Mammary epithelial cell (primary cell): Measurements from ENCODE around the gene GFRA1.

ENCODE experiments used
- EZH2 ChIP-seq: IDR thresholded peaks from 2 replicates; pipeline ENCODE4 v1.6.1; 2012; ENCODE audit warnings: low read length, inconsistent platforms, borderline replicate concordance
- TF ChIP-seq, protein P1 (sequence below), 2 donors: IDR thresholded peaks in 1 of 2; conservative IDR thresholded peaks in 1 of 2; 2 replicates each; pipeline ENCODE4 v1.5.1; 2011 to 2012; ENCODE audit warnings: inconsistent platforms in 2 of 2, low read length in 2 of 2, mild to moderate bottlenecking in 2 of 2, control low read depth in 1 of 2, low read depth in 1 of 2; ENCODE audit not compliant: insufficient read depth in 1 of 2; ENCODE audit errors: extremely low read depth in 1 of 2

DNA sequence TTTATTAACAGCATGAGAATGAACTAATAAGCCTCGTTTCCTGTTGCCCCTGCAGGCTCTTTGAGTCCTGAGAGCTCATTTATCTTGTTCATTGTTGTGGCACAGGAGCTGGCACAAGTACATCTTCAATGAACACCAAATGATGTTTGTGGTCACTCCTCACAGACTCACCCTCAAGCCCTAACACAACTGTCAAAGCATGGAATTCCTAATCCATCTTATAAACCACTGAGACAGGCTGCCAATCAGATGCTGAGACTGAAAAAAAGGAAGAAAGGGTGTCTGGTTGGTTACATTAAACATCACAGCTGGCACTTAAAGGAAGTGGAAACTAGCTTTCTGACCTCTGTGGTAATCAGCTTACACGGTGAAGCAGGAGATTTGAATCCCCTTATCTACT lies 43.5 kb upstream of the GFRA1 start:
- TF ChIP-seq, protein P1, sequence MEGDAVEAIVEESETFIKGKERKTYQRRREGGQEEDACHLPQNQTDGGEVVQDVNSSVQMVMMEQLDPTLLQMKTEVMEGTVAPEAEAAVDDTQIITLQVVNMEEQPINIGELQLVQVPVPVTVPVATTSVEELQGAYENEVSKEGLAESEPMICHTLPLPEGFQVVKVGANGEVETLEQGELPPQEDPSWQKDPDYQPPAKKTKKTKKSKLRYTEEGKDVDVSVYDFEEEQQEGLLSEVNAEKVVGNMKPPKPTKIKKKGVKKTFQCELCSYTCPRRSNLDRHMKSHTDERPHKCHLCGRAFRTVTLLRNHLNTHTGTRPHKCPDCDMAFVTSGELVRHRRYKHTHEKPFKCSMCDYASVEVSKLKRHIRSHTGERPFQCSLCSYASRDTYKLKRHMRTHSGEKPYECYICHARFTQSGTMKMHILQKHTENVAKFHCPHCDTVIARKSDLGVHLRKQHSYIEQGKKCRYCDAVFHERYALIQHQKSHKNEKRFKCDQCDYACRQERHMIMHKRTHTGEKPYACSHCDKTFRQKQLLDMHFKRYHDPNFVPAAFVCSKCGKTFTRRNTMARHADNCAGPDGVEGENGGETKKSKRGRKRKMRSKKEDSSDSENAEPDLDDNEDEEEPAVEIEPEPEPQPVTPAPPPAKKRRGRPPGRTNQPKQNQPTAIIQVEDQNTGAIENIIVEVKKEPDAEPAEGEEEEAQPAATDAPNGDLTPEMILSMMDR (conservative IDR thresholded peaks at IDR 0.05 in 1 of 2, IDR thresholded peaks at IDR 0.05 in 1 of 2; ENCODE audit: extremely low read depth in 1 of 2, insufficient read depth in 1 of 2, low read depth in 1 of 2, low read length in 2 of 2), result no peak
- no peak for TF ChIP-seq EZH2
